Naive B cell (primary cell): ENCODE results near the gene RBSN. TPM values are rescaled to one million over a fixed set of nuclear protein-coding genes. Genes with fewer than 3 reads are reported as not detected.
"Not testable (repeated sequence)": the region's sequence is repeated elsewhere in the genome, so short reads cannot be mapped to it uniquely, and the experiment has no call there.

ENCODE experiments used
- ATAC-seq, 2 donors: fragments of 150-1000 bp; cut with Tn5 transposase; 2 replicates each; pipeline ENCODE4 v1.10.0; 2021; ENCODE audit warnings: low read depth in 2 of 2, mild to moderate bottlenecking in 2 of 2, moderate library complexity in 2 of 2
- DNase-seq: peaks from one replicate; pipeline ENCODE4 v3.0.0; 2022
- H3K27ac Mint-ChIP-seq, 6 donors: one replicate each; pipeline ENCODE4 v1.8.0; 2020 to 2022; ENCODE audit warnings: mild to moderate bottlenecking in 6 of 6, mixed read lengths in 6 of 6, moderate library complexity in 5 of 6, inconsistent platforms in 2 of 6
- H3K27me3 Mint-ChIP-seq, 3 donors: one replicate each; pipeline ENCODE4 v1.8.0; 2021 to 2022; ENCODE audit warnings: mixed read lengths in 3 of 3, mild to moderate bottlenecking in 1 of 3
- H3K36me3 Mint-ChIP-seq, 2 donors: one replicate each; pipeline ENCODE4 v1.8.0; 2020 to 2022; ENCODE audit warnings: mixed read lengths in 2 of 2, inconsistent platforms in 1 of 2, mild to moderate bottlenecking in 1 of 2
- H3K4me1 Mint-ChIP-seq, 3 donors: one replicate each; pipeline ENCODE4 v1.8.0; 2020 to 2022; ENCODE audit warnings: mixed read lengths in 3 of 3, inconsistent platforms in 1 of 3, mild to moderate bottlenecking in 1 of 3, moderate library complexity in 1 of 3
- H3K4me3 Mint-ChIP-seq, 8 donors: one replicate each; pipeline ENCODE4 v1.8.0; 2020 to 2022; ENCODE audit warnings: mild to moderate bottlenecking in 8 of 8, mixed read lengths in 8 of 8, moderate library complexity in 8 of 8, inconsistent platforms in 2 of 8
- H3K9me3 Mint-ChIP-seq, 7 donors: one replicate each; pipeline ENCODE4 v1.8.0; 2020 to 2022; ENCODE audit warnings: mixed read lengths in 7 of 7, mild to moderate bottlenecking in 5 of 7, inconsistent platforms in 2 of 7, moderate library complexity in 1 of 7
- polyA plus RNA-seq, 6 donors: library from polyadenylated mRNA; unstranded; fragments of 300-500 nt; fragmentation: Illumina TruSeq; gene quantifications; one replicate each; pipeline ENCODE4 v1.2.3, GENCODE V29; 2021; ENCODE audit warnings: low read depth in 6 of 6

Gene RBSN
- polyA plus RNA-seq, result 10 to 100 TPM; 10.5 to 30.5 (median 19.1) TPM

DNA sequence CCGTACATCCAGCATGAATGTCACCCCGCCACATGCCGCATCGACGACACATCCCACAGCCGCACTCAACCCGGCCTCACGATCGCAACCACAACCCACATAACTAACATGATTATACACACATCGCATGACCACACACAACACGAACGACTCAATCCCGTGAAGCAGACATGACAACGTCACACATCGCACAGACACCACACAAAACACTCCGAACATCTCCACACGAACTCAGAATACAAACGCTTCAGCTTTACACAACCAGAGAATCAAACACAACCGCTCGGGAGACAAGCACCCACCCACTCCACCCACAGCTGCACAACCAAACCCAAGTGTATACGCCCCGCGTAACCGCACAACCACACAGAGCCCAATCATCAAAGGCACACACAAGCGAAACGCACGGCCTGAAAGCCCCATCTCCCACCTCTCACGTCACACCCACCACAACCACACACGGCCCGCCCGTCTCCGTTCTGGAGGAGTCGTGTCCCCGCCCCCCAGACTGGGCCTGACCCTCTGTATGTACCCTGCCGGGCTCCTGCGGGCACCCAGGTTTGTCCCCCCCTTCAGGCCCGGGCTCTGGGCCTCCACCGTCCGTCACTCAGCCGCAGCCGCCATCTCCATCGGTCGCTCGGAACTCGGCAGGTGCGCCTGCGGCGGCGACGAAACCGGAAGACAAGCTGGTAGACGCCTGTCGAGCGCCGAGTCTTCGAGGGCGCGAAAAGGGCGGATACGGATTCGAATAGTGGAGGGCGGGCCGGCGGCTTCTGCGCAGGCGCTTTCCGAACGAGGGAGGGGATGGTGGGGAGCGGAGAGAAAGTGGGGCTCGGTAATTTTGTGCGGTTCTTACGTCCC lies at the start of gene RBSN:
TSS of gene RBSN (minus strand) at position 646 of the 861 bp plus-strand sequence. CDS start 3,028 bp downstream, outside the sequence.
- H3K9me3 Mint-ChIP-seq, result peaks cover 0 to 1% (median 0%) of the 10 kb centered on the region in 7 donors
- H3K4me3 Mint-ChIP-seq, result peak within 1 kb of the TSS; percentile 92 to 98 (median 94)
- DNase-seq (peak; percentile 93), ATAC-seq (peak; percentile 76 to 80)
- peak within 1 kb of the TSS; percentile 92 to 99 (median 98) for H3K27ac Mint-ChIP-seq
- peaks cover 24 to 28% (median 26%) of the 10 kb centered on the region in 3 donors for H3K4me1 Mint-ChIP-seq
- no peaks in the 10 kb centered on the region for H3K36me3 Mint-ChIP-seq
- H3K27me3 Mint-ChIP-seq, result peaks cover 0 to 23% (median 16%) of the 10 kb centered on the region in 3 donors

DNA sequence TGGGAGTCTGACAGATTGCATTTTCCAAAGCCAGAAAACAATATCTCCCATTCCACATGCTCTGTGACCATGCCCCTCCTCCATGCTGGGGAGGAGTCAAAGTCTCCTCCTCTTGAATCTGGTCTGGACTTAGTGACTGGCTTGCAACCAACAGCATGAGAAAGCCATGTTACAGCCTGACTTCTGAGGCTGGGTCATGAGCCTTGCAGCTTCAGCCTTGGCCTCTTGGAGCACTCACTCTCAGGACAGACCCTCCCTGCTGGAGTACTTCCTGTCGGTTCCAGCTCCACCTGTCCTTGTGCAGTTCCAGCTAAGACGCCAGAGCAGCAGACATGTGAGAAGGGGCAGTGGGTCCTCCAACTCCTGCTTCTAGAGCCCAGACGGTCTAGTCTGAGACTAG lies 49.7 kb upstream of the RBSN start:
- no peak overlapping the region for H3K27ac Mint-ChIP-seq
- peaks cover 29 to 48% (median 29%) of the 10 kb centered on the region in 3 donors for H3K27me3 Mint-ChIP-seq
- H3K9me3 Mint-ChIP-seq, result peaks cover 0 to 2% (median 0%) of the 10 kb centered on the region in 7 donors
- ATAC-seq (no peak), DNase-seq (no peak)
- H3K36me3 Mint-ChIP-seq, result no peaks in the 10 kb centered on the region
- no peaks in the 10 kb centered on the region for H3K4me1 Mint-ChIP-seq
- H3K4me3 Mint-ChIP-seq, result no peak overlapping the region

DNA sequence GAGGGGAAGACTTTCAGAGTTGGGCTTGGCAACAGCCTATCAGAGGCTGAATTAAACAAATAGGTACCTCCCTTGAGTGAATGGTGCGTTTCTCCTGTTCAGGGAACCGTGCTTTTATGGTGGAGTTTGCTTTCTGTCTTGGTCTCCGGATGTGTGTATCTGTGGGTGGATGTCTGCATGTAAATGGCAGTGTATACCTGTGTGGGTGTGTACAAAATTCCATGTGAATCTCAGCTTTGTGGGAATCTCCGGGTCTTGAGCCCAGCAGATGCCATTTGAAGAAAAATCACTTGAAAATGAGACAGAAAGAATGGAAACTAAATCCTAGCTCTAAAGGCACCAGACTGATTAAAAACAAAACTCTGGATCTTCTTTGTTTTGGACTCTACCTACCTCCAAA lies 37.9 kb upstream of the RBSN start:
- H3K27me3 Mint-ChIP-seq, result peaks cover 10 to 31% (median 23%) of the 10 kb centered on the region in 3 donors
- not testable (repeated sequence) for H3K27ac Mint-ChIP-seq, H3K36me3 Mint-ChIP-seq, DNase-seq, ATAC-seq, H3K4me3 Mint-ChIP-seq, H3K4me1 Mint-ChIP-seq
- H3K9me3 Mint-ChIP-seq, result peaks cover 0 to 12% (median 3%) of the 10 kb centered on the region in 7 donors

DNA sequence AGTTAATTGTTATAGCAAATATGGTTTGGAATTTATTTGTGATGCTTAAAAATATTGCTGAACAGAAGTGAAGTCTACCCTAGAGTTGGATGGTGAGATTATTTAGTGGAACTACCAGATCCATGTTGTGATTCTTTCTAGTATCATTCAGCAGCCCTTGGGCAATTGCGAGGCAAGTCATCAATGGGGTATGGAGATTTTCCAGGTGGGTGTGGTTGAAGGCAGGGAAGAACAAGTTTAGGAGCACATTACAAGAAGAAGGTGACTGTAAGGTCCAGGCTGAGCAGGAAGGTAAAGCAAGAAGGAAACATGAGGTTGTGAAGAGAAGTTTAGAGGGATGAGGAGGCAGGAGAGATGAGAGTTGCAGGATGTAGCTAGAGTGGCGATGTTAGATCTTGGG lies 36.0 kb upstream of the RBSN start:
- peaks cover 6 to 25% (median 23%) of the 10 kb centered on the region in 3 donors for H3K27me3 Mint-ChIP-seq
- not testable (repeated sequence) for H3K36me3 Mint-ChIP-seq

DNA sequence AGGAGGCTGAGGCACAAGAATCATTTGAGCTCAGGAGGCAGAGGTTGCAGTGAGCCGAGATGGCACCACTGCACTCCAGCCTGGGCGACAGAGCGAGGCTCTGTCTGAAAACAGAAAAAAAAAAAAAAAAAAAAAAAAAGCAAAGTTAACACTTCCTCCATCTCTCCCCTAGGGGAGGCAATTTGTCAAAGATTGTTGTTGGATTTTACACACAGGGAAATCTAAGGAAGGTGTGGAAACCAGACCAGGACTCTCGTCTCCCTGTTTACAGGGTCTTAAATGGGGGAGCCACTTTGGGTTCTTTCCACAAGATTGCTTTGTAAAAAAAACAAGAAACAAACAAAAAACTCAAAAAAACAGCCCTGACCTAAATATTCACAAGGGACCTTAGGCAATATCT lies 29.5 kb upstream of the RBSN start:
- H3K27ac Mint-ChIP-seq, H3K9me3 Mint-ChIP-seq, DNase-seq, H3K4me3 Mint-ChIP-seq, H3K4me1 Mint-ChIP-seq, ATAC-seq, H3K36me3 Mint-ChIP-seq: not testable (repeated sequence)
- peaks cover 3 to 35% (median 12%) of the 10 kb centered on the region in 3 donors for H3K27me3 Mint-ChIP-seq

More for the DNA sequence above, 36.0 kb upstream of the RBSN start:
- not testable (repeated sequence) for H3K27ac Mint-ChIP-seq, ATAC-seq, H3K4me3 Mint-ChIP-seq, H3K4me1 Mint-ChIP-seq, DNase-seq
- peaks cover 0 to 12% (median 3%) of the 10 kb centered on the region in 7 donors for H3K9me3 Mint-ChIP-seq

DNA sequence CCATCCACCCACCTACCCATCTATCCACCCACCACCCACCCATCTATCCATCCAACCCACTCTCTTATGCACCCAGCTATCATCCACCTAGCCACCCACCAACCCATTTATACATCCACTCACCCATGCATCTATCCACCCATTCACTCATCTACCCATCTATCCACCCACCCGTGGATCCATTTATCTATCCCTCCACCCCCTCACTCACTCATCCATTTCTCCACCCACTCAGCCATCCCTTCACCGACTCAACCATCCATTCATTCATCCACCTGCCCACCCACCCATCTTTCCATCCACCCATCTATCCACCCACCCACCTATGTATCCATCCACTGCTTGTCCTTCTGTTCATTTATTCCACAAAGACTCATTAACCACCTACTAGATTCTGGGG lies 28.0 kb upstream of the RBSN start:
- not testable (repeated sequence) for H3K4me3 Mint-ChIP-seq, ATAC-seq, DNase-seq, H3K36me3 Mint-ChIP-seq, H3K9me3 Mint-ChIP-seq, H3K4me1 Mint-ChIP-seq
- peak overlapping the region in 1 of 6 donors; percentile 12 for H3K27ac Mint-ChIP-seq
- H3K27me3 Mint-ChIP-seq, result peaks cover 5 to 35% (median 12%) of the 10 kb centered on the region in 3 donors

DNA sequence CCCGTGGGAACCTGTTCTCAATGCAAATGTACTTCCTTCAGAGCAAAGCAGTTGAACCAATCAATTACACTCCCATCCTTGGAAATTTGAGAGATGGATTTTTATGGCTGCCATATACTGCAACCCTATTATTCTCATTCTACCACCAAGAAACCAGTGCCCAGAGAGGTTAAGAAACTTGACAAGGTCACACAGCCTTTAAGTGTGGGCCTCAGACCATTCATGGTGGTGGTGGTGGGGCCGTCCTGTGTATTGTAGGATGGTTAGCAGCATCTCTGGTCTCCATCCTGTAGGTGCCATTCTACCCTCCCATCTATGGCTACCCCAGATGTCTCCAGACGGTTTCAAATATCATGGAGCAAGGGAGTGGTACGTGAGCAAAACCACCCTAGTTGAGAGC lies 23.4 kb upstream of the RBSN start:
- peaks cover 0 to 6% of the 10 kb centered on the region in 2 donors for H3K36me3 Mint-ChIP-seq
- H3K4me1 Mint-ChIP-seq, result peaks cover 0 to 8% (median 0%) of the 10 kb centered on the region in 3 donors
- no peak overlapping the region for H3K27ac Mint-ChIP-seq
- peaks cover 0 to 3% (median 0%) of the 10 kb centered on the region in 7 donors for H3K9me3 Mint-ChIP-seq
- no peak for ATAC-seq
- no peak overlapping the region for H3K4me3 Mint-ChIP-seq
- H3K27me3 Mint-ChIP-seq, result peaks cover 12 to 37% (median 19%) of the 10 kb centered on the region in 3 donors
- DNase-seq, result no peak

DNA sequence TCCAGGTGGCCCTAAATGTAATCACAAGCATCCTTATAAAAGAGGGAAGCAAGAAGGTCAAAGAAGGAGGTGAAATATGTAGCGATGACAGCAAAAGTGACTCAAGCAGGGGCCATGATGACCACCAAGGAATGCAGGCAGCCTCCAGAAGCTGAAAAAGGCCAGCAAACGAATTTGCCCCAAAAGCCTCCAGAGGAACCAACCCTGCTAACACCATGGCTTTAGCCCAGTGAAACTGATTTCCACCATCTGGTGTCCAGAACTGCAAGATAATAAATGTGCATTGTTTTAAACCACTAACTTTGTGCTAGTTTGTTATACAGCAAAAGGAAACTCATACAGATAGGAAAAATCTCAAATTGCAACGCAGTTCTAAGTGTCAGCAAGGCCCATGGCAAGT lies 23.0 kb upstream of the RBSN start:
- H3K36me3 Mint-ChIP-seq, result peaks cover 0 to 6% of the 10 kb centered on the region in 2 donors
- H3K4me1 Mint-ChIP-seq, result peaks cover 0 to 8% (median 0%) of the 10 kb centered on the region in 3 donors
- H3K27ac Mint-ChIP-seq, result no peak overlapping the region
- peaks cover 14 to 36% (median 14%) of the 10 kb centered on the region in 3 donors for H3K27me3 Mint-ChIP-seq
- ATAC-seq (no peak), DNase-seq (no peak)
- no peak overlapping the region for H3K4me3 Mint-ChIP-seq
- peaks cover 0 to 3% (median 0%) of the 10 kb centered on the region in 7 donors for H3K9me3 Mint-ChIP-seq

DNA sequence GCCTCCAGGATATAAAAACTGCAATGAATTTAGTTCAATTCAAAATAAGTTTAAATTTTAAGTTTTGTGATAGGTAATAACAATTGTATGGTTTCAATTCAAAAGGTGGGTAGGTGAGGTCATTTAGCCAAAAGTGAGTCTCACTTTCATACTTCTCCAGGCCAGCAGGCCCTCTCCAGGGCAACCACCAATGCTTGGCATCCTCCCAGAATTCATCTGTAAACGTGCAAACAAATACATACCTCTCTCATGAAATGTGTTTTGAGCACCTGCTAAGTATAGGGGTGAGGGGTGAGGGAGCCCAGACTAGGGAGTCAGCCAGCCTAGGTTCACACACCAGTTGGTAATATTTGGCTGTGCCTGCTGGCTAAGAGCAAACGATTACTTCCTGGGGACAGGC lies 22.0 kb upstream of the RBSN start:
- Mint-ChIP-seq H3K36me3 (peaks cover 0 to 6% of the 10 kb centered on the region in 2 donors), H3K27ac (no peak overlapping the region), H3K9me3 (peaks cover 0 to 3% (median 0%) of the 10 kb centered on the region in 7 donors), H3K4me3 (no peak overlapping the region), H3K4me1 (peaks cover 0 to 8% (median 0%) of the 10 kb centered on the region in 3 donors), H3K27me3 (peaks cover 10 to 33% (median 17%) of the 10 kb centered on the region in 3 donors)
- ATAC-seq (no peak), DNase-seq (no peak)

DNA sequence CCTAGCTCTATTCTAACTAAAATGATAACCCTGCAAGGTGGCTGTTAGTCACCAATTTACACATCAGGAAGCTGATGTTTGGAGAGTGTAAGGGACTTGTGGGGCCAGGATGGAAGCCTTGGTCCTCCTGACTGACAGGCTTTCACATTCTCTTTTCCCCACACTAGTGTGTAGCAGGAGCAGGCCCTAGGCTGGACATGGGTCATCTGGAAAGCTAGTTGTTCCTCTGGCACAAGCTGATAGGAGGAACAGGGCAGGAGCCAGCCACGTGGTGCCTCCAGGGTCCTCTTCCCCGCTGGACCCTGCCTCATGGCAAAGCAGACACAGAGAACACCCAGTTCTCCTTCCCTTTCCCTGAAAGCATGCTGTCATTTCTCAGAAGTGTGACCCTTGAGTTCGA lies 18.1 kb upstream of the RBSN start:
- peaks cover 0 to 8% (median 0%) of the 10 kb centered on the region in 3 donors for H3K4me1 Mint-ChIP-seq
- no peak for ATAC-seq

DNA sequence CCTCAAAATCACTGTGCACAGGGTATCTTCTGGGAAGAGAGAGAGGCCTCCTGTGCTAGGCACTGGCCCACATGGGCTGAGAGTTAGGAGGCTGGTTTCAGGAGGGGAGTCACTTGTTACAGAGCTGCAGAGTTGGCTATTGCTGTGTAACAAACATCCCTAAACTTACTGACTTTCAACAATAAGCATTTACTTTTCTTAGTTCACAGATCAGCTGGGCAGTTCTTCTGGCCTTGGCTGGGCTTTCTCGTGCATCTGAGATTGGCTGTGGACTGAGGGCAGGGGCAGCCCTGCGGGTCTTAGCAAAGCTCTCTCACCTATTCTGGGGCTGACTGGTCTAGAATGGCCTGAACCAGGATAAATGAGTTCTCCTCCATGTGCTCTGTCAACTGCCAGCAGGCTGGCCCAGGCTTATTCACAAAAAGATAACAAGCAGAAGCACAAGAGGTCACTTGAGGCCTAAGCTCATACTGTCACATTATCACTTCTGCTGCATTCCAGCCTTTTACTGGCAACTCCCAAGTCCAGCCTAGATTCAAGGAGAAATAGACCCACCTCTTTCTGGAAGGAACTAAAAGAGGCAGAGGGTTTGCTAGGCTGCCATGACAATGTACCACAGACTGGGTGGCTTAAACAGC lies 17.2 kb upstream of the RBSN start:
- Mint-ChIP-seq H3K9me3 (no peaks in the 10 kb centered on the region), H3K4me1 (peaks cover 0 to 8% (median 0%) of the 10 kb centered on the region in 3 donors), H3K27me3 (peaks cover 9 to 31% (median 24%) of the 10 kb centered on the region in 3 donors), H3K4me3 (no peak overlapping the region), H3K36me3 (no peaks in the 10 kb centered on the region), H3K27ac (no peak overlapping the region)
- DNase-seq (no peak), ATAC-seq (no peak)

More for the DNA sequence above, 18.1 kb upstream of the RBSN start:
- no peaks in the 10 kb centered on the region for H3K9me3 Mint-ChIP-seq
- DNase-seq, result no peak
- H3K27ac Mint-ChIP-seq, result no peak overlapping the region
- H3K36me3 Mint-ChIP-seq, result no peaks in the 10 kb centered on the region
- H3K4me3 Mint-ChIP-seq, result no peak overlapping the region
- H3K27me3 Mint-ChIP-seq, result peaks cover 12 to 31% (median 24%) of the 10 kb centered on the region in 3 donors

DNA sequence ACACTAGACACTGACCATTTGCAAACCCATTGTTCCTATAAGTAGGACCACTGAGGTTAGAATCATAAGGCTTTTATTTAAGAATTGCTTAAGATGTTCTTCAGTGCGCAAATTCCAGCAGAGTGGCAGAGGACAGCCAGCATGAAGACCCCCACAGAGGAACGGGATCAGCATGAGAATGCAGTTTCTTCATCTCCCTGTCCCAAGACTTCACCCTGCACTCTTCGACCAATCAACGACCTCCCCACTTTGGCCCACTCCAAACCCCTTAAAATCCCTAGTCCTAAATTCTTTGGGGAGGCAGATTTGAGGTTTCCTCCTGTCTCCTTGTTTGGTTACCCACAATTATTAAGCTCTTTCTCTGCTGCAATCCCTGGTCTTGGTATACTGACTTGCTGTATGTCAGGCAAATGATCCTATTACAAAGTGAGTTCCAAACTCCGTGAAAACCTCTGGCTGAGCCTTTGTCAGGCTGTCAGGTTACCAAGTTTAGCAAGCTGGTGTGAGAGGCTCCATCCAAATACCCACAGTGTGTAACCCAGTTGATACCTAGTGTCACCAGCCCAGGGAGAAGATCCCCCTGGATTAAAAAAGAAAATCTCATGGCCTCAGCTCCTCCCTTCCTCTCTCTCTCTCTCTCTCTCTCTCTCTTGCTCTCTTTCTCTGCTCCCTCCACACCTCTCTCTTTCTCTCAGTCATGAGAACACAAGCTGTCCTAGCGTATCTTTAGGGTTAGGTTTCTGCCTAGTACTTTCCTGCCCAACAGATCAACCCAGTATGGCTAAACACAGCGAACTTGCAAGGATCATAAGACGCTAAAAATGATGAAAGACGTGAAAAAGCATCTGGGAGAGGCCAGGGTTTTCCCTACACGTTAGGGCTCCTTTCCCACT lies 15.8 kb upstream of the RBSN start:
- Mint-ChIP-seq H3K9me3 (no peaks in the 10 kb centered on the region), H3K27me3 (peaks cover 7 to 31% (median 16%) of the 10 kb centered on the region in 3 donors), H3K36me3 (no peaks in the 10 kb centered on the region), H3K4me1 (peaks cover 0 to 8% (median 0%) of the 10 kb centered on the region in 3 donors), H3K4me3 (peak overlapping the region in 1 of 8 donors; percentile 7), H3K27ac (peak overlapping the region in 1 of 6 donors; percentile 23)
- ATAC-seq (no peak), DNase-seq (no peak)
